ENCODE measurements around the gene ISG20. TPM values are rescaled to one million over a fixed set of nuclear protein-coding genes. Genes with fewer than 3 reads are reported as not detected.

The ISG20 gene
- total and polyA plus RNA-seq, 2 donors (not counting 1 experiment from before 2014, with no cell fraction given) = 190 to 232 TPM

GRCh38 chr15:88624971-88625490 lies 13.8 kb upstream of the ISG20 start:
- Histone ChIP-seq H3K9me3 (ENCODE audit: control extremely low read depth in 1 of 3, control insufficient read depth in 2 of 3, insufficient read depth in 1 of 3, low read length in 2 of 3) (no peaks in the 10 kb centered on the region), H3K27ac (ENCODE audit: low read length in 2 of 2) (peak overlapping the region; percentile 4 to 48), H3K4me1 (ENCODE audit: control insufficient read depth in 2 of 2, insufficient read depth in 2 of 2, low read length in 2 of 2) (peaks cover 69 to 88% of the 10 kb centered on the region in 2 donors), H3K4me2 (replicated peaks; ENCODE audit: low read depth, low read length, poor library complexity, severe bottlenecking) (peak overlapping the region; percentile 47), H2AFZ (ENCODE audit: insufficient read depth, low read depth, low read length, poor library complexity, severe bottlenecking) (no peak overlapping the region), H3K27me3 (replicated peaks in 1 of 4; ENCODE audit: control extremely low read depth in 1 of 4, control insufficient read depth in 3 of 4, insufficient read depth in 4 of 4, low read length in 3 of 4) (no peaks in the 10 kb centered on the region), H3K4me3 (ENCODE audit: control extremely low read depth in 1 of 5, extremely low read depth in 1 of 5, insufficient read depth in 1 of 5, low read depth in 2 of 5, low read length in 4 of 5) (no peak overlapping the region), H3K79me2 (ENCODE audit: control insufficient read depth, insufficient read depth, low read length) (peaks cover 92% of the 10 kb centered on the region), H3K36me3 (replicated peaks in 1 of 2; ENCODE audit: control extremely low read depth in 1 of 2, control insufficient read depth in 1 of 2, extremely low read depth in 1 of 2, insufficient read depth in 2 of 2, low read length in 1 of 2) (peaks cover 0 to 38% of the 10 kb centered on the region in 2 experiments), H4K20me1 (ENCODE audit: control insufficient read depth, insufficient read depth, low read length, poor library complexity, severe bottlenecking) (peaks cover 6% of the 10 kb centered on the region), H3K9ac (ENCODE audit: low read length) (no peak overlapping the region)
- H3K27me3 Mint-ChIP-seq = no peaks in the 10 kb centered on the region
- WGBS (ENCODE audit: insufficient coverage) = 94% methylated on average over 3 of the region's 9 CpGs
- DNase-seq (no peak), ATAC-seq (ENCODE audit: low read depth) (no peak)
- ChIA-PET POLR2A (interaction anchor here (0.8 to 1.7 kb wide), 6 partner anchors 8 to 39 kb away, joined by 3 to 9 read pairs (median 4); no protein-coding TSS in a partner anchor), CTCF (interaction anchor here (0.6 to 7.0 kb wide), 42 partner anchors 9 to 553 kb away, joined by 3 to 162 read pairs (median 5); partner anchors contain the start of genes ABHD2, HAPLN3, MRPL46 and MRPS11)
- H3K9me3 Mint-ChIP-seq (ENCODE audit: insufficient read depth) = no peaks in the 10 kb centered on the region
- TF ChIP-seq EZH2 (IDR thresholded peaks at IDR 0.05; ENCODE audit: borderline replicate concordance, insufficient read depth, low read depth, low read length, poor library complexity, severe bottlenecking) = no peak
- no peak for TF ChIP-seq CTCF (IDR thresholded peaks at IDR 0.05)
- intact Hi-C loops (cut with micrococcal nuclease) = loop anchor here (1.0 to 10.0 kb wide), 9 partner anchors 13 to 952 kb away; partner anchors contain the start of genes MRPL46, MRPS11 and TICRR
- no peak overlapping the region for H3K4me3 Mint-ChIP-seq
- peaks cover 84% of the 10 kb centered on the region for H3K4me1 Mint-ChIP-seq
- H3K27ac Mint-ChIP-seq = peak overlapping the region; percentile 90

Data from B cell (primary cell).